Fibroblast of lung (primary cell): Measurements from ENCODE around the gene NUMBL.

ENCODE experiments used
- EZH2 ChIP-seq: IDR thresholded peaks from 2 replicates; pipeline ENCODE4 v1.5.1; 2012; ENCODE audit warnings: low read length, control low read depth, mild to moderate bottlenecking; ENCODE audit errors: missing control alignments
- TF ChIP-seq, protein P1 (sequence below), 2 donors: IDR thresholded peaks in 1 of 2; conservative IDR thresholded peaks in 1 of 2; 1 replicate in 1 of 2; 2 replicates in 1 of 2; pipeline ENCODE4 v1.5.1; 2011 to 2012; ENCODE audit warnings: low read length in 2 of 2, control low read depth in 1 of 2, inconsistent platforms in 1 of 2, low read depth in 1 of 2, mild to moderate bottlenecking in 1 of 2

DNA sequence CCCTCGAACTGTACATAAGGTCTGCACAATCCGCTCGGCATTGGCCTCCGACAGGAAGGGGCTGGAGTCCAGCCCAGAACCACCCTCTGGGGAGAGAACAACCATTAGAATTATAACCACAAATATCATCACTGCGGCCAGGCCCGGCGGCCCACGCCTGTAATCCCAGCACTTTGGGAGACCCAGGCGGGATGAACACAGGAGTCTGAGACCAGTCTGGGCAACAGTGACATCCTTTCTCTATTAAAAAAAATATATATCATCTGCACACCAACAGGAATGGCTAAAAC, 14.9 kb upstream of the NUMBL start:
- TF ChIP-seq EZH2: no peak
- TF ChIP-seq, protein P1, sequence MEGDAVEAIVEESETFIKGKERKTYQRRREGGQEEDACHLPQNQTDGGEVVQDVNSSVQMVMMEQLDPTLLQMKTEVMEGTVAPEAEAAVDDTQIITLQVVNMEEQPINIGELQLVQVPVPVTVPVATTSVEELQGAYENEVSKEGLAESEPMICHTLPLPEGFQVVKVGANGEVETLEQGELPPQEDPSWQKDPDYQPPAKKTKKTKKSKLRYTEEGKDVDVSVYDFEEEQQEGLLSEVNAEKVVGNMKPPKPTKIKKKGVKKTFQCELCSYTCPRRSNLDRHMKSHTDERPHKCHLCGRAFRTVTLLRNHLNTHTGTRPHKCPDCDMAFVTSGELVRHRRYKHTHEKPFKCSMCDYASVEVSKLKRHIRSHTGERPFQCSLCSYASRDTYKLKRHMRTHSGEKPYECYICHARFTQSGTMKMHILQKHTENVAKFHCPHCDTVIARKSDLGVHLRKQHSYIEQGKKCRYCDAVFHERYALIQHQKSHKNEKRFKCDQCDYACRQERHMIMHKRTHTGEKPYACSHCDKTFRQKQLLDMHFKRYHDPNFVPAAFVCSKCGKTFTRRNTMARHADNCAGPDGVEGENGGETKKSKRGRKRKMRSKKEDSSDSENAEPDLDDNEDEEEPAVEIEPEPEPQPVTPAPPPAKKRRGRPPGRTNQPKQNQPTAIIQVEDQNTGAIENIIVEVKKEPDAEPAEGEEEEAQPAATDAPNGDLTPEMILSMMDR (conservative IDR thresholded peaks at IDR 0.05 in 1 of 2, IDR thresholded peaks at IDR 0.05 in 1 of 2; ENCODE audit: low read depth in 1 of 2, low read length in 2 of 2): no peak
